Bronchial epithelial cell (primary cell): ENCODE results near the gene IFT122. TPM values are rescaled to one million over a fixed set of nuclear protein-coding genes. Genes with fewer than 3 reads are reported as not detected.
A peak's percentile ranks its signal among the peaks of the same experiment; 100 is the strongest.

Source experiments
- DNase-seq: peaks from one replicate; pipeline ENCODE4 v3.0.0-alpha.2; 2010; ENCODE audit warnings: low read depth
- FAIRE-seq: peaks from 2 replicates; lab custom pipeline; 2011; peaks lifted over from hg19 to GRCh38; lab: Jason Lieb, UNC
- H3K27me3 ChIP-seq: 2 replicates; pipeline ENCODE4 v1.5.1; 2011; ENCODE audit warnings: low read length; ENCODE audit not compliant: control insufficient read depth, insufficient read depth
- H3K36me3 ChIP-seq: 2 replicates; pipeline ENCODE4 v1.5.1; 2011; ENCODE audit warnings: low read length; ENCODE audit not compliant: control insufficient read depth, insufficient read depth
- H3K4me3 ChIP-seq: 2 replicates; pipeline ENCODE4 v1.5.1; 2011; ENCODE audit warnings: mild to moderate bottlenecking, low read depth, low read length, control low read depth
- total RNA-seq: library from RNA; depleted of rRNA; stranded (reverse); fragments of >200 nt; gene quantifications from 2 replicates; pipeline ENCODE4 v1.2.1, GENCODE V29; 2014
- TF ChIP-seq, protein P1 (sequence below): IDR thresholded peaks from 2 replicates; pipeline ENCODE4 v1.5.1; 2011; ENCODE audit warnings: mild to moderate bottlenecking, moderate library complexity, low read length, control low read depth, inconsistent platforms; ENCODE audit not compliant: insufficient read depth, severe bottlenecking

Gene IFT122
- total RNA-seq, 1 donor from 2014 or later = 10.0 TPM

DNA sequence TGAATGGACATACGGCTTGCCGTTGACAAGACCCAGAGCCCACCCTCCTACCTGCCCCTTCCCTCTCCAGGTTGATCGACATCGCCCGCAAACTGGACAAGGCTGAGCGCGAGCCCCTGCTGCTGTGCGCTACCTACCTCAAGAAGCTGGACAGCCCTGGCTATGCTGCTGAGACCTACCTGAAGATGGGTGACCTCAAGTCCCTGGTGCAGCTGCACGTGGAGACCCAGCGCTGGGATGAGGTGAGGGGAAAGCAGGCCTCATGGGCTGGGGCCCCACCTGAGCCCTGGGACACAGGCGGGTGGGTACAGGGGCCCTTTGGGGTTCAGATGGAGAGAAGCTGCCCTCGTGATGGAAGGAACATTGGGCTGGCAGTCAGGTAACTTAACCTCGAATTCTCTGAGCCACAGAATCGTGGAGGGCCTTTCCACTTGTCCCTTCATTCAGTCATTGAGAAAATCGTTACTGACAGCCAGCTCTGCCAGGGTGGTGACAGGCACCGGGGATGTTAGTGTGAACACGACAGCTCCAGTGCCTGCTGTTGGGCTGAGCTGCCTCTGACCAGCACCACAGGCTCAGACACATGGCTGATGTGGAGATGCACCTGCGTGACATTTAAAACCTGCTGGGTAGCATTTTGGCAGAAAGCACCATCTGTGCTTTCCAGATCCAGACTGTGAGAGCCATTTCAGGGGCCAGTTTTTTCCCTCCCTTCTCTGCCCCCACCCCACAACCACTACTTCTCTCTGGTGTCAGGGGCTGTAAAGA is 62.8 kb downstream of the IFT122 start:
- FAIRE-seq (no peak), DNase-seq (no peak)
- TF ChIP-seq, protein P1, sequence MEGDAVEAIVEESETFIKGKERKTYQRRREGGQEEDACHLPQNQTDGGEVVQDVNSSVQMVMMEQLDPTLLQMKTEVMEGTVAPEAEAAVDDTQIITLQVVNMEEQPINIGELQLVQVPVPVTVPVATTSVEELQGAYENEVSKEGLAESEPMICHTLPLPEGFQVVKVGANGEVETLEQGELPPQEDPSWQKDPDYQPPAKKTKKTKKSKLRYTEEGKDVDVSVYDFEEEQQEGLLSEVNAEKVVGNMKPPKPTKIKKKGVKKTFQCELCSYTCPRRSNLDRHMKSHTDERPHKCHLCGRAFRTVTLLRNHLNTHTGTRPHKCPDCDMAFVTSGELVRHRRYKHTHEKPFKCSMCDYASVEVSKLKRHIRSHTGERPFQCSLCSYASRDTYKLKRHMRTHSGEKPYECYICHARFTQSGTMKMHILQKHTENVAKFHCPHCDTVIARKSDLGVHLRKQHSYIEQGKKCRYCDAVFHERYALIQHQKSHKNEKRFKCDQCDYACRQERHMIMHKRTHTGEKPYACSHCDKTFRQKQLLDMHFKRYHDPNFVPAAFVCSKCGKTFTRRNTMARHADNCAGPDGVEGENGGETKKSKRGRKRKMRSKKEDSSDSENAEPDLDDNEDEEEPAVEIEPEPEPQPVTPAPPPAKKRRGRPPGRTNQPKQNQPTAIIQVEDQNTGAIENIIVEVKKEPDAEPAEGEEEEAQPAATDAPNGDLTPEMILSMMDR = no peak
- peaks cover 1% of the 10 kb centered on the region for H3K36me3 ChIP-seq
- no peaks in the 10 kb centered on the region for H3K27me3 ChIP-seq
- no peak overlapping the region for H3K4me3 ChIP-seq

DNA sequence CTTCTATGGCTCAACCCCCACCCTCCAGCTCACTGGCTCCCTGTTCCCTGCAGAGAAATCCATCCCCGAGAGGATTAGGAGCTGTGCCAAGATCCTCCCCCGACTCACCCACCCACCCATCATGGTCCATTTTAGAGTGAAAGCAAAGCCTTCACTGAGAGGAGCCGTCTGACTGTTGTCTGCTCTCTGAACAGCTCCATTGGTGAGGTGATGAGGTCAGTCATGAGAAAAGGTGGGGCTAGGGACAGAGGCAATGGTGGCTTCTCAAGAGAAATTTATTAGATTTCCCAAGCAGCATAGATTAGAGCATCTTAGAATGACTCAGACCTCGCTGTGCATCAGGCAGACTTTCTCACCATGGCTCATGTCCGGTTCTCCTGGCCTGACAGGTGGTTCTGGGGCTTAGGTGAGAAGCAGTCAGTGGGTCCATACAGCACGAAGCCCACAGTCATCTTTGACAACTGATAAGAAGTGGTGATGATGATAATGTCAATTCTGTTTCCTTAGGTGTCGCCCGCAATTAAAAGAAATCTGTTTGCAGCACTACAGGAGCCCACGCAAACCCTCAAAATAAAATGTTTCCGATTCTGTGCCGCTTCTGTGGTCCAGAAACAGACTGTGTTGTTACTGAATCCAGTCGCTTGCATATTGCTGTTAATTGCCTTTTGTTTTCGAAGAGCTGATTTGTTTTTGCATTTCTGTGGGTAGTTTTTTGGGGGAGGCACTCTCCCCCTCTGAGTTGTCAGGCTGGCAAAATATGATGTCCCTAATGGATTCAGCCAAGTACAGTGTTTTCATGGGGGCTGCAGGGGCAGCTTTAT is 63.7 kb downstream of the IFT122 start:
- FAIRE-seq = peak; percentile 50
- peak; percentile 8 for DNase-seq
- H3K4me3 ChIP-seq = no peak overlapping the region
- no peaks in the 10 kb centered on the region for H3K27me3 ChIP-seq
- peaks cover 1% of the 10 kb centered on the region for H3K36me3 ChIP-seq
- TF ChIP-seq, protein P1 = no peak

DNA sequence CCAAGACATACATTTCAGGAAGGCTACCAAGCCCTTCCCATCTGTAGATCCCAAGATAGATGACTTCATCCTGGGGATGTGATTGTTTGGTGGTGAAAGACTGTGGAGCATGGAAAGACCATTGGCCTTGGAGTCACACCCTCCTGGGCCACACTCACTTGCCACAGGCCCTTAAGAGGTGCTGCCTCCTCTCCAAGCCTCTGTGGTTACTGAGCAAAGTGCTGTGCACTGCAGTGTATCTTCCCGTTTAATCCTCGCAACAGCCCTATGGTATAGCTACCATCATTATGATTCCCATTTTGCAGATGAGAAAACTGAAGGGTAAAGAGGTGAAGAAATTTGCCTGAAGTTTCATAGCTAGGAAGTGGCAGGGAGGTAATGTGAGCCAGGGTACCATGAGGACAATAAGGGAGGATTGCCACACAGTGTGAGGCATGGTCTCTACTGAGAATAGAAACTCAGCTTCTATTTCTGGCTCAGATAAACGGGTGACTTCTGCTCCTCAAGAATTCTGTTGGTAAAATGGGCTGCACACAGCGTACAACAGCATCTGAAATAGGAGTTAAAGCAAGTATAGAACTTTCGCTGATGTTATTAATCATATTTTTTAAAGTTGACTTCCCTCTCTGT is 64.6 kb downstream of the IFT122 start:
- no peak for DNase-seq
- Histone ChIP-seq H3K36me3 (peaks cover 1% of the 10 kb centered on the region), H3K27me3 (no peaks in the 10 kb centered on the region), H3K4me3 (no peak overlapping the region)
- FAIRE-seq = no peak
- TF ChIP-seq, protein P1 = no peak

DNA sequence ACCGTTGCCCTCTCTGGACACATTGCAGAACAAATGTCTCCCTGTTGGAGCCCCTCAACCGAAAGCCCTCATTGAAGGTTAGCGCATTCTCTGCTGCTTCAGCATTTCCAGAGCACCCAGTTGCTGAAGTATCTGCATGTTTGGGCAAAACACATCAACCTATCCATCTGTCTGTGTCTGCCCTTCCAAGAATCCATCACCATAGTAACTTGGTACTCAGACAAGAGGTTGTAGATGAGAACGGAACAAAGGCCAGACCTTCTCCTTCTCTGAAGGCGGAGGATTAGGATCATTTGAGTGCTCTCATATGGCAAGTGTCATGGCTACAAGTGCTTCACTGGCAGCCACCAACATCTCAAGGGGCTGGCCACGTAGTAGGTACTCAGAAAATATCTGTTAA is 65.3 kb downstream of the IFT122 start:
- FAIRE-seq = no peak
- H3K36me3 ChIP-seq = no peaks in the 10 kb centered on the region
- no peak overlapping the region for H3K4me3 ChIP-seq
- TF ChIP-seq, protein P1 = no peak
- DNase-seq = peak; percentile 8
- no peaks in the 10 kb centered on the region for H3K27me3 ChIP-seq

DNA sequence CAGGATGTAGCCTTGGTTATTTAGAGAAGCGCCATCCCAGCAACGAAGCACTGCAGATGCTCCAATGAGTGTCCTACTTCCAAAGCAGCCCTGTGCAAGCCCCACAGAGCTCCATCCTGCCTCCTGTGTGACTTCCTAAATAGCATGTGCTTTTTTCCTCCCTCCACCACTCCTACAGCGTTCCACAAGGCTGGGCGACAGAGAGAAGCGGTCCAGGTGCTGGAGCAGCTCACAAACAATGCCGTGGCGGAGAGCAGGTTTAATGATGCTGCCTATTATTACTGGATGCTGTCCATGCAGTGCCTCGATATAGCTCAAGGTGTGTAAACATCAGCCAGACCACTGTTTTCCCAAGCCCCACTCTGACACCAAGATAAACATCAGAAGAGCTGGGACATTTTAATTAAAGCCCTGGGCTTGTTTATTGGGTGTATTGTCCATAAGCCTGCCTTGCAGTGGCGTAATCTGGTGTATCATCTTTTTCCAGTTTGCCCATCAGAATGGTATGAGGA is 66.3 kb downstream of the IFT122 start:
- Histone ChIP-seq H3K36me3 (no peaks in the 10 kb centered on the region), H3K27me3 (no peaks in the 10 kb centered on the region), H3K4me3 (no peak overlapping the region)
- FAIRE-seq (no peak), DNase-seq (no peak)
- TF ChIP-seq, protein P1 = no peak
